HG02973 (cell line): ENCODE data around the gene RAVER2.
"Not testable (repeated sequence)": the region's sequence is repeated elsewhere in the genome, so short reads cannot be mapped to it uniquely, and the experiment has no call there.

Source experiments
- ATAC-seq: cut with Tn5 transposase; IDR thresholded peaks from one replicate; pipeline ENCODE4 v1.9.1; 2021; ENCODE audit warnings: moderate library complexity; ENCODE audit not compliant: unreplicated experiment

RAVER2 gene

DNA sequence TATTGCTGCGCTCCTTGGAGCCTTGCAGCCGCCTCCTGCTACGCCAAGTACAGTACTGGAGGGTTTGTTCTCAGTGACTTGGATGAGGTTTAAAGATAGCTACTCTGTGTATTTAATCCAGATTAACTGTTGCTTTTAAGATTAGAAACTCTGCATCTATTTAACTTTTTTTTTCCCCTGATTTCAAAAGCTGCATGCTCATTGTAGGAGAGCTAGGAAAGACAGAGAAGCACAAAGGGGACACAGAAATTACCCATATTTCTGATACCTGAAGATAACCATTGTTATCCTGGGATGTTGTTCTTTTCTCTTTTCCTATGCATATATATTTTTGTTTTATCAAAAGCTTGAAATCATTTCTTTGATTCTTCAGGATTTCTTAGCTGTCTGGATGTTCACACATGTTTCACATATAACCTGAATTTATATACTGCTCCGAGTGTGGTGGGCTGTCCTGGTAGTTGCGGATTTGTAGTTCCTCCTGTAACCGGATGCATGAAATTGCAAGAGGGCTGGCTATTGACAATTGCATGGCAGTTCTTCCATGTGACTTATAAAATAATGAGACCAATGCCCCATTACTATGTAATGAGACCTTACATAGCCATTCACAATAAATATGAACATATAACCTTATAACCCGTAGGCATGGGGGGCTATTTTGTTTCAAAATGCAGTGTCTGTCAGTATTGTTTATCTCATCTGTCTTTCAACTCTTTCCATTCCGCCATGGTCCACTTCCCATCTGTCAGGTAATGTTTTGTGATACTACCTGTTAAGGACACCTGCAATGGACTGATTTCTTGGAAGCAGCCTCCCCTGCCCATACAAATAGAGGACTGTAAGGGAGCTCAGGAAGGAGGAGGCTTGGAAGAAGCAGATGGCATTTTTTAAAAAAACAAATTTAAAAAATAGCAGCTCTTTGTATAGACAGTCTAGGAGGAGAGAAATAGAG is 1.4 kb downstream of the RAVER2 start:
- ATAC-seq: no peak

DNA sequence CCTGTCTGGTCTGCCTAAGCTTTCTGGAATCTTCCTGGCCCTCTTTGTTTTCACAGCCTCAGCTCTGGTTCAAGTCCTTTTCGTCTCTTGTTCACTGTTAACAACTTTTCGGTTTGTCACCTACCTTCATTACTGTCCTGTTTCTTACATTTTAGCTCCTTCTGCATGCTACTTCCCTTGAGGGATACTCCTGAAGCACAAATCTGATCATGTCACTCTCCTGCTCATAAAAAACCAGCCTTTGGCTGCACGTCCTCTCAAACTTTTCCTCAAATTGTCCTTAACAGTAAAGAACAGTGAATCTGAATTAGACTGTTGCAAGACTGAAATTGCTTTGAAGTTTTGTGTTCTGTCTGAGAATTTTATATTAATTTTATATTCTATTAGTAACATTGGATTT is 3.3 kb downstream of the RAVER2 start:
- ATAC-seq: no peak

DNA sequence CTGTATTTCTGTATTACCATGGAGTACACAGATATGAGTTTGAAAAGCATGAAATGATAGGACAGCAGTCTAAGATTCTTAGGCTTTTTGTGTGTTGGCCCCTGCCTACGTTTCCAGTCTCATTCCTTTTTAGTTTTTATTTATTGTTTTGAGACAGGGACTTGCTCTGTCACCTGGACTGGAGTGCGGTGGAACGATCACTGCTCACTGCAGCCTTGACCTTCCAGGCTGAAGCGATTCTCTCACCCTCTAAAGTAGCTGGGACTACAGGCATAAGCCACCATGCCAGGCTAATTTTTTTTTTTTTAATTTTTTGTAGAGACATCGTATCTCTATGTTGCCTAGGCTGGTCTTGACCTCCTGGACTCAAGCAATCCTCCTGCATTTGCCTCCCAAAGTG is 3.8 kb downstream of the RAVER2 start:
- ATAC-seq: no peak

DNA sequence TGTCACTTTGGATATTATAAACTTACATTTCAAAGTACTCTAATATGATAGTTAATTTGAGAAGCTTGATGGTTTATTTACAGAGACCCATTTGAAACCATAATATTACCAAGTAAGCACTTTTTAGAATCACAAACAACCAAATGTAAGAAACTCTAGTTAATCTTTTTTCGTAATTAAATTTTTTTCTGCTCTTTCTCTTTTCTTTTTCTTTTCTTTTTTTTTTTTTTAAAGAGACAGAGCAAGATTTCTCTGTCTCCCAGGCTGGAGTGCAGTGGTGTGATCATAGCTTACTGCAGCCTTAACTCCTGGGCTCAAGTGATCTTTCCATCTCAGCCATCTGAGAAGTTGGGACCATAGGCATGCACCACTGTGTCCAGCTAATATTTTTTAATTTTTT is 5.2 kb downstream of the RAVER2 start:
- ATAC-seq: no peak

DNA sequence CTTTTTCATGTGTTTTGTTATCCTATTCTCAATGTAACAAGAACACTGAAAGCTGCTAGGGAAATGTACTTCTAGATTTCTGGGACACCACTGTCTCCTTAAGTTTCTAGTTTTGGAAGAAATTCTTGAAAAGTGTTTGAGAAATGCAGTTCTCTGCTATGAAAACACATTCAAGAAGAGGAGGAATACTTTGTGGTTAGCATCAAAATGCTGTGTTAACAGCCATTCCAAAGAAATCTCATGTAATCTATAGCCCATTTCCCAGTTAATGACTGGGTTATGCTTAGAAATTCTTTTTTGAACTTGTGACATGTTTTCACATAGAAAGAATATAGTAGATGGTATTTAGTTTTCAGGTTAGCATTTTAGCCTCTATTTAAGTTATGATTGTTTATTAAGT is 6.0 kb downstream of the RAVER2 start:
- no peak for ATAC-seq

DNA sequence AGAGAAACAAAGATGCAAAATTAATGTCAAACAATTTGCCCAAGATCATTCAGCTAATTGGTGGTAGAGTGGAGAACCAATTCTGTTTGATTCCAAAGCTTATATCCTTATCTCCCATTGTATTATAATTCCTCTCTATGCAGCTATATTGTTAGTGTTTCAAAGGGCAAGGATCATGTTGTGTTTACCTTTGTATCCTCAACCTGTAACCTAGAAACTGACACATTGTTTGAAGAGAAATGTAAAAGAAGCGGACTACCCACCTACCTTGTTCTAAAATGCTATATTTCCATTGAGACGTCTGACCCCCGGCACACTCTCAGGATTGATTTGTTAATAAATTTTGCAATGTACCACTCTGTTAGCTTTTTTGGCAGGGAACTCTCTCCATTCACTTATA is 9.3 kb downstream of the RAVER2 start:
- no peak for ATAC-seq

DNA sequence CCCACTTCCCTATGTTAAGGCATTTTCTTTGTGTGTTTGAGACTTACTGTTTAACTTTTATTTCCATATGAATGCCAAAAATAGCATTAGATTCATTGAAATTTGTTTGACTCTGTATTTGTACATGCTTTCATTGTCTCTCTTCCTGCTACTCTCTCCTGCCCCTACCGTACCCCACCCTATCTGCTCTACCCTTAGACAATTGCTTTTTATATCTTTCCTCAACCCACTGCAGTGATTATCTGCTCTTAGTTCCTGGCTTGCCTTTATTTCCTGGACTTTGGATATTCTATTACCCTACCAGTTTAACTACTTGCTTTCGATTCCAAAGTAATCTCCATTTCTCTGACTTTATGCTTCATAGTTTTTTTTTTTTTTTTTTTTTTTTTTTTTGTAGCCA is 10.5 kb downstream of the RAVER2 start:
- no peak for ATAC-seq

DNA sequence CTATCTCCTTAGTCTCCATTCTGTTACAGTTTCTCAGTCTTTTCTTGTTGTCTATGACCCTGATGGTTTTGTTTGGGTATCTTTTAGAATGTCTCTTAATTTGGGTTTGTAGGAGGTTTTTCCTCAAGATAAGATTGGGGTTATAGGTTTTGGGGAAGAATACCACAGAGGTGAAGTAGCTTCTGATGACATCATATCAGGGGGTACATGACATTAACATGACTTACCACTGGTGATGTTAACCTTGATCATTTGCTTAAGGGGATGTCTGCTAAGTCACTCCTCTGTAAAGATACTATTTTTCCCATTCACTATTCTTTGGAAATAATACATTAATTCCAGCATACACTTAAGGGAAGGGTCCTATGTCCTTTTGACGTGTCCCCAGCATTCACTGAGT is 11.9 kb downstream of the RAVER2 start:
- ATAC-seq: no peak

DNA sequence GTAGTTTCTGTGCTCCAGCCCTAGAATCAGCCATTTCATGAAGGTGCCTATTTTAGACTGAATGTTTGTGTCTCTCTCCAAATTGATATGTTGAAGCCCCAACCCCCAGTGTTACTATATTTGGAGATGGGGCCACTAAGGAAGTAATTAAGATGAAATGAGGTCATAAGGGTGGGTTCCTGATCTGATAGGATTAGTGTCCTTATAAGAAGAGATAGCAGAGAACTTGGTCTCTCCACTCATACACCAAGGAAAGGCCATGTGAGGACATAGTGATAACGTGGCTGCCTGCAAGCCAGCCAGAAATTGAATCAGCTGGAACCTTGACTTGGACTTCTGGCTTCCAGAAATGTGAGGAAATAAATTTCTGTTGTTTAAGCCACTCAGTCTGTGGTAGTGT is 12.3 kb downstream of the RAVER2 start:
- ATAC-seq: no peak

DNA sequence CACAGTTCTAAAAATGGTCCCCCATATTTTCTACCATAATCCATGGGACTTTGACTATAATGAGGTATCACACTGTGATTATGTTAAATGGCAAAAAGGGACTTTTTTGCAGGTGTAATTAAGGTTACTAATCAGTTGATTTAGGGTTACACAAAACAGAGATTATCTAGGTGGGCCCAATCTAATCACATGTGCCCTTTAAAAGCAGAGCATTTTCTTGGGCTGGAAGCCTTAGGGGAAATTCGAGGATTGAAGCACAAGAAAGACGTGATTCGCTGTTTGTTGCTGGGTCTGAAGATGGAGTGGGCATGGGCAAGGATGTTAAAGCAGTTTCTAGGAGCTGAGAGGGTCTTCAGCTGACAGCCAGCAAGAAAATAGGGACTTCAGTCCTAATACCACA is 13.4 kb downstream of the RAVER2 start:
- no peak for ATAC-seq

DNA sequence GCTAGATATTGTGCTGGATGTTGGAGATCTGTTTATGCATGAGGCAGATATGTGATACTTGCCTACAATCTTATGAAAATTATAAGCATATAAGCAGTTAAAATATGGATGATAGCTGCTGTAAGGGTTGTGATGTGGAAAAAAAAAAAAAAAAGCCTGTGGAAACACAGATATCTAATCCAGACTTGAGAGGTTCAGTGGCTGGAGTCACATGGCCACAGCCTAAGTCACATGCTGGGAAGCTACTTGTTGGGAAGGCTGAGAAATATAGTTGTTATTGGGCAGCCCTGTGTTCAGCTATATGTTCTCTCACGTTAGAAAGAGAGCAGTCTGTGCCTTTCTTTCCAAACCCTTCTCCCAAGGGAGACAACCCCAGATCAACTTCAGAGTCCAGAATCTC is 15.1 kb downstream of the RAVER2 start:
- no peak for ATAC-seq

DNA sequence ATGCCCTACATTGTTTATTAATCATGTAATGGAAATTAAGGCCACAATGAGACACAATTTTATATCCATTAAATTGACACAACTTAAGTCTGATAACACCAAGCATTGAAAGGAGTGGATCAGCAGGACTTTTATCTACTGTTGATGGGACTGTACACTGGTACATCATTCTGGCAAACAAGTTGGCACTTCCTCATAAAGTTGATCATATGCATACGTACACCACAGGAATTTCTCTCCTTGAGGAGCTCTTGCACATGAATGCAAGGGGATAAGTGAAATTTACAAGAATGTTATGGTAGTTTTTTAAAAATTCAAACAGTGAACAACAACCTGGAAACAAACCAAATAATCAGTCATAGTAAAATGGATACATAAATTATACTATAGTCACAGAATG is 20.1 kb downstream of the RAVER2 start:
- ATAC-seq: no peak

DNA sequence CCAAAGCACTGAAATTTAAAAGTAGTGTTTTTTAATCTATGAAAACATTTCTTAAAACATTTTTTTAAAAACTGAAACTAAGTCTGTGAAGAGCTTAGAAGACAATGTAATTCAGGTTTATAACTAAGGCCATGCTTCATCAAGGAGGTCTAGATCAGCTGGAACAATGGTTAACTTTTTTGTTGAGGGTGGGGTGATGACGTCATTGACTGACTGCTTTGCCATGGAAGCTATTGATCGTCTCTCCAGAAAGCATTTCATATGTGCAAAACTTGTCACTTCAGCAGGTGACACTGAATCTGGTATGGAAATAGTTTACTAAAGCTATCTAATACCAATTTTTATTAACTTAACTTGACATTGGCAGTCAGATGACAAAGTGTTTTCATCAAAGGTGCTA is 21.0 kb downstream of the RAVER2 start:
- no peak for ATAC-seq

DNA sequence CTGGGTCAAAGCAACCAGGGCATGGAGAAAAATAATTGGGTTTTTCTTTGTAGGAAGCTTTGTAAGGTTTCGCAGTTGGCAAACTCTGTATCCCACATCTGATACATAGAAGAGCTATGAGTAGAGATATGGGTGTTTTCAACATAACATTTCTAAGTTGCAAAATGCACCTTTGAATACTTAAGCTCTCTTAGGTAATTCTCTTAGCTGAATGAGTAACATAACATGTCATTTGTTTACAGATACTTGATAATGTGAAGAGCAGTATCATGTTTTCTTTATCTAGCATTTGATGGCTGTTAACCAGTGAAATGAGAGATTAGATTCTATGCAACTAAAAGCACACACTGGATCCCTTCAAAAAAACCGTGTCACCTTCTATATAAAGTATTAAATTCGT is 21.6 kb downstream of the RAVER2 start:
- ATAC-seq: no peak

DNA sequence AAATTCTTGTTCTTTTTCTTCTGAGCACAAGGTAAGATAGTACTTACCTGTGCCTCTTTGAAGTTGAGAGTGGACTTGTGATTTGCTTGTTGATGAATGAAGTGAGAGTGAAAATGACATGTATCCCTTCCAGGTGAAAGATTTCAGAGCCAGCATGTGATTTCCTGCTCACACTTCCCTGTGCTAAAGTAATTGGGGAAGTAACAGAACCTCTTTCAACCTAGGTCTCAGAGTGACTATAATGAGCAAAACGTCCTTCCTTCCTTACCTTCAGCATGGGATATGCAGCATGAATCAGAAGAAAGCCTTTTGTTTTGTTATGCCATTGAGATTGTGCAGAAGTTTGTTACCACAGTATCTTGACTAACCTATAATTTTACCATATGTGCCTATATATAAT is 24.6 kb downstream of the RAVER2 start:
- no peak for ATAC-seq

DNA sequence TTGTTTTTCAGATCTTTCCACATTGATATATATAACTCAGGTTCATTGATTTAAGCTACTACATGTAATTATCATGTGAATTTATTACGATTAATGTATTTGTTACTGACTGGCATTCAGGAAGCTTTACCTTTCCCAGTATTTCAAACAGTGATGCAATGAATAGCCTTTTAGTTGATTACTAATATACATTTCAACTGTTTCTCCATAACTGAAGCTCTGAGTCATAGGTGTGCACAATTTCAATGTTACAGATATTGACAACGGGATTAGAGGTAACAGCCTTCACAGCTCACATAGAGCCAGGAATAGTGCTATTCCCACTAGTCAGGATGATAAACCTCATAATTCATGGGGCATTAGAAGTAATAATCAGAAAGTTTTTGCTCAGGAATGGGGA is 25.1 kb downstream of the RAVER2 start:
- no peak for ATAC-seq

DNA sequence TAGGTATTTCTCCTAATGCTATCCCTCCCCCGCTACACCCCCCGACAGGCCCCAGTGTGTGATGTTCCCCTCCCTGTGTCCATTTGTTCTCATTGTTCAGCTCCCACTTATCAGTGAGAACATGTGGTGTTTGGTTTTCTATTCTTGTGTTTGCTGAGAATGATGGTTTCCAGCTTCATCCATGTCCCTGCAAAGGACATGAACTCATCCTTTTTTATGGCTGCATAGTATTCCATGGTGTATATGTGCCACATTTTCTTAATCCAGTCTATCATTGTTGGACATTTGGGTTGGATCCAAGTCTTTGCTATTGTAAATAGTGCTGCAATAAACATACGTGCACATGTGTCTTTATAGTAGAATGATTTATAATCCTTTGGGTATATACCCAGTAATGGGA is 28.4 kb downstream of the RAVER2 start:
- not testable (repeated sequence) for ATAC-seq

DNA sequence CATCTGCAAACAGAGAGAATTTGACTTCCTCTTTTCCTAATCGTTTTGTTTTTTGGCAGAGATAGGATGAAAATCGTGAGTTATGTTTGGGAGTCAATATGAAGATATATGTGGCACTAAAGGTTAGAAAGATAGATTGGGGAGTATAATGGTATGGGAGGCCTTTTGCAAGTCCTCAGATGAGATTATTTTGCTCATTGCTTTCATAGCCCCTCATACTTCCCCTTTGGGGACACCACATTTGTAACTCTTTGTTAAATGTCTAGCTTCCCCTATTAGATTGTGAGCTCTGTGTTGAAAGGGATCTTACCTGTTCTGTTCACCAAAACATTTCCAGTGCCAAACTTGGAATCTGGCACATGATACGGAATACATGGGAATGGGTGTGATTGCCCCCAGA is 30.2 kb downstream of the RAVER2 start:
- no peak for ATAC-seq

DNA sequence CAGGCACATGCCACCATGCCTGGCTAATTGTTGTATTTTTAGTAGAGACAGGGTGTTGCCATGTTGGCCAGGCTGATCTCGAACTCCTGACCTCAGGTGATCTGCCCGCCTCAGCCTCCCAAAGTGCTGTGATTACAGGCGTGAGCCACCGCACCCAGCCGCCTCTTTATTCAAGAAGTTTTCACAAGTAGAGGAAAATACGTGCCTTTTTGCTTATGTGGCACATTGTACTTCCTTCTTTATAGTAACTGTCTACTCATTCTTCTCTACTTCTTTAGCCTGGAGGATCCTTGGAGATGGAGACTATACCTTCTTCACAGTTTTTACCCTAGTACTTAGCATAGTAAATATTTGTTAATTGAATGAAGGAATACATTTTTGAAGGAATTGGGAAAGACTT is 37.2 kb downstream of the RAVER2 start:
- not testable (repeated sequence) for ATAC-seq

DNA sequence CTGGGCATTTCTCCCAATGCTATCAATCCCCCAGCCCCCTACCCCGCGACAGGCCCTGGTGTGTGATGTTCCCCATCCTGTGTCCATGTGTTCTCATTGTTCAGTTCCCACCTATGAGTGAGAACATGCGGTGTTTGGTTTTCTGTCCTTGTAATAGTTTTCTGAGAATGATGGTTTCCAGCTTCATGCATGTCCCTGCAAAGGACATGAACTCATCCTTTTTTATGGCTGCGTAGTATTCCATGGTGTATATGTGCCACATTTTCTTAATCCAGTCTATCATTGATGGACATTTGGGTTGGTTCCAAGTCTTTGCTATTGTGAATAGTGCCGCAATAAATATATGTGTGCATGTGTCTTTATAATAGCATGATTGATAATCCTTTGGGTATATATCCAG is 38.0 kb downstream of the RAVER2 start:
- not testable (repeated sequence) for ATAC-seq

DNA sequence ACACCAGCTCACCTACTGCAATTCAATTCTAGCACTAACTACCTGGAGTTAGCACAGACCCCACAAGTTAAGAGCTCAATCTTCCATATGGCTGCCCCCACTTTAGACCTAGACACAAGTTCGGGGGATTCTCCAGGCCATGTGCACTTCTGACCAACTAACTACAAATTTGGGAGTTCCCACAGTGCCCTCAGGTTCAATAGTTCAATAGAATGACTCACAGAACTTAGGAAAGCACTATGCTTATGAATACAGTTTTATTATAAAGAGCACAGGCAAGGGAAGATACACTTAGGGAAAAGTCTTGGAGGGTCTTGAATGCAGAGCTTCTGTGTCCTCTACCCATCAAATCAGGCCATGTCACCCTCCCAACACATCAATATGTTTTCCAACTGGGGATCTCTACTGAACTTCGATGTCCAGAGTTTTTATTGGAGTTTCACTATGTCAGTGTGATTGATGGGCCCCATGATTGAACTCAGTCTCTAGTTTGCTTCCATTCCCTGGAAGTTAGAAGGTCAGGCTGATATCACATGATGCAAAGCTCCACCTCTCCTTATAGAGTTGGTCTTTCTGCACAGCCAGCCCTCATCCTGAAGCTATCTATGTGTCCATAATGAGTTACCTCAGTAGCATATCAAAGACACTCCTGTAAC is 46.1 kb downstream of the RAVER2 start:
- ATAC-seq: no peak

DNA sequence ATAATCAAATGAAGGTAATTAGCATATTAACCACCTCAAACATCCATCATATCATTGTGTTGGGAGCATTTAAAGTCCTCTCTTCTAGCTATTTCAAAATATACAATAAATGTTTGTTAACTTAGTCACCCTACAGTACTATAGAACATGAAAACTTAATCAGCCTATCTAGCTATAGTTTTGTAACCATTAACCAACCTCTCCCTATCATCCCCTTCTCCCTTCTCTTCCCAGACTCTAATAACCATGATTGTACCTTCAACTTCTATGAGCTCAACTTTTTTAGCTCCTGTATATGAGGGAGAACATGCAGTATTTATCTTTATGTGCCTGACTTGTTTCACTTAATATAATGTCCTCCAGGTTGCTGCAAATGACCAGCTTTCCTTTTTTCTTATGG is 54.0 kb downstream of the RAVER2 start:
- no peak for ATAC-seq
